ENCODE data around the gene DENND4B.

DNA sequence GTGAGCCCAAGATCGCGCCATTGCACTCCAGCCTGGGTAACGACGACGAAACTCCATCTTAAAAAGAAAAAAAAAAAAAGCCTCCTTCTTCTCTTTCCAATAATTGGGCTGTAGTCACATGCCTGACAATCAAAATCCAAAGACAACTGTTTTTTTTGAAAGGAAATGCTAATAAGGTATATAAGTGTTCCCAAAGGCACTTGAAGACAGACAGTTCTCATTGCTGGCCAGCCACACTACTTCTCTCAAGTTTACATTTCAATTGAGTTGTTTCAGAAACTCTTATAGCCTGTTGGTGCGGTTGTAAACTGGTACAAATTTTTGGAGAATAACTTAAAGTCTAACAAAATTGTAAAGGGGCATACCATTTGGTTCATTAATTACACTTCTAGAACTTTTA, 47.0 kb downstream of the DENND4B start:
- TF ChIP-seq, protein P1, sequence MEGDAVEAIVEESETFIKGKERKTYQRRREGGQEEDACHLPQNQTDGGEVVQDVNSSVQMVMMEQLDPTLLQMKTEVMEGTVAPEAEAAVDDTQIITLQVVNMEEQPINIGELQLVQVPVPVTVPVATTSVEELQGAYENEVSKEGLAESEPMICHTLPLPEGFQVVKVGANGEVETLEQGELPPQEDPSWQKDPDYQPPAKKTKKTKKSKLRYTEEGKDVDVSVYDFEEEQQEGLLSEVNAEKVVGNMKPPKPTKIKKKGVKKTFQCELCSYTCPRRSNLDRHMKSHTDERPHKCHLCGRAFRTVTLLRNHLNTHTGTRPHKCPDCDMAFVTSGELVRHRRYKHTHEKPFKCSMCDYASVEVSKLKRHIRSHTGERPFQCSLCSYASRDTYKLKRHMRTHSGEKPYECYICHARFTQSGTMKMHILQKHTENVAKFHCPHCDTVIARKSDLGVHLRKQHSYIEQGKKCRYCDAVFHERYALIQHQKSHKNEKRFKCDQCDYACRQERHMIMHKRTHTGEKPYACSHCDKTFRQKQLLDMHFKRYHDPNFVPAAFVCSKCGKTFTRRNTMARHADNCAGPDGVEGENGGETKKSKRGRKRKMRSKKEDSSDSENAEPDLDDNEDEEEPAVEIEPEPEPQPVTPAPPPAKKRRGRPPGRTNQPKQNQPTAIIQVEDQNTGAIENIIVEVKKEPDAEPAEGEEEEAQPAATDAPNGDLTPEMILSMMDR (conservative IDR thresholded peaks at IDR 0.05; ENCODE audit: low read depth, low read length), result no peak
- TF ChIP-seq POLR2A (IDR thresholded peaks at IDR 0.05; ENCODE audit: low read depth, low read length) (no peak), CHD1 (IDR thresholded peaks at IDR 0.05; ENCODE audit: low read depth, low read length) (no peak), CEBPB (IDR thresholded peaks at IDR 0.05; ENCODE audit: low read depth, low read length) (no peak), RFX5 (IDR thresholded peaks at IDR 0.05; ENCODE audit: low read depth, low read length) (no peak), BHLHE40 (IDR thresholded peaks at IDR 0.05; ENCODE audit: low read depth, low read length) (no peak), SMC3 (IDR thresholded peaks at IDR 0.05; ENCODE audit: low read depth, low read length) (no peak), MAZ (IDR thresholded peaks at IDR 0.05; ENCODE audit: borderline replicate concordance, low read depth, low read length) (no peak)
- TF ChIP-seq, protein P2, sequence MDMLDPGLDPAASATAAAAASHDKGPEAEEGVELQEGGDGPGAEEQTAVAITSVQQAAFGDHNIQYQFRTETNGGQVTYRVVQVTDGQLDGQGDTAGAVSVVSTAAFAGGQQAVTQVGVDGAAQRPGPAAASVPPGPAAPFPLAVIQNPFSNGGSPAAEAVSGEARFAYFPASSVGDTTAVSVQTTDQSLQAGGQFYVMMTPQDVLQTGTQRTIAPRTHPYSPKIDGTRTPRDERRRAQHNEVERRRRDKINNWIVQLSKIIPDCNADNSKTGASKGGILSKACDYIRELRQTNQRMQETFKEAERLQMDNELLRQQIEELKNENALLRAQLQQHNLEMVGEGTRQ (IDR thresholded peaks at IDR 0.05; ENCODE audit: low read depth, low read length), result no peak
